Spleen (tissue), 7 donors: Measurements from ENCODE around the gene PSME2.

Experiments
- POLR2A ChIP-seq, 3 donors: fragments of 450-650 bp; IDR thresholded peaks; one replicate each; pipeline ENCODE4 v1.5.1; 2017; ENCODE audit warnings: antibody characterized with exemption in 3 of 3, mild to moderate bottlenecking in 1 of 3
- TF ChIP-seq, protein P1 (sequence below), 11 experiments: fragments of 200-600 bp in 7 of 11; fragments of 450-650 bp in 4 of 11; sonication (generic) in 4 of 11; IDR thresholded peaks in 8 of 11; conservative IDR thresholded peaks in 3 of 11; 1 replicate in 7 of 11; 2 replicates in 4 of 11; pipeline versions ENCODE4 v1.4.0 to v1.8.0; 2016 to 2021; ENCODE audit warnings: antibody characterized with exemption in 11 of 11, inconsistent platforms in 4 of 11, mild to moderate bottlenecking in 1 of 11
- donor health status: DM: no; HTN: no; CAD: no; lungs with moderate emphysema.
- donor health status: DM: no; HTN: no; CAD: no.
- donor health status: DM: no; HTN: no; CAD: no.

GRCh38 chr14:24164518-24164991 lies 18.1 kb upstream of the PSME2 start:
- TF ChIP-seq, protein P1, sequence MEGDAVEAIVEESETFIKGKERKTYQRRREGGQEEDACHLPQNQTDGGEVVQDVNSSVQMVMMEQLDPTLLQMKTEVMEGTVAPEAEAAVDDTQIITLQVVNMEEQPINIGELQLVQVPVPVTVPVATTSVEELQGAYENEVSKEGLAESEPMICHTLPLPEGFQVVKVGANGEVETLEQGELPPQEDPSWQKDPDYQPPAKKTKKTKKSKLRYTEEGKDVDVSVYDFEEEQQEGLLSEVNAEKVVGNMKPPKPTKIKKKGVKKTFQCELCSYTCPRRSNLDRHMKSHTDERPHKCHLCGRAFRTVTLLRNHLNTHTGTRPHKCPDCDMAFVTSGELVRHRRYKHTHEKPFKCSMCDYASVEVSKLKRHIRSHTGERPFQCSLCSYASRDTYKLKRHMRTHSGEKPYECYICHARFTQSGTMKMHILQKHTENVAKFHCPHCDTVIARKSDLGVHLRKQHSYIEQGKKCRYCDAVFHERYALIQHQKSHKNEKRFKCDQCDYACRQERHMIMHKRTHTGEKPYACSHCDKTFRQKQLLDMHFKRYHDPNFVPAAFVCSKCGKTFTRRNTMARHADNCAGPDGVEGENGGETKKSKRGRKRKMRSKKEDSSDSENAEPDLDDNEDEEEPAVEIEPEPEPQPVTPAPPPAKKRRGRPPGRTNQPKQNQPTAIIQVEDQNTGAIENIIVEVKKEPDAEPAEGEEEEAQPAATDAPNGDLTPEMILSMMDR (IDR thresholded peaks at IDR 0.05 in 8 of 11, conservative IDR thresholded peaks at IDR 0.05 in 3 of 11) = no peak
- TF ChIP-seq POLR2A (IDR thresholded peaks at IDR 0.05) = no peak
